T-helper 1 cell (primary cell): ENCODE measurements around the gene ZCRB1.
"Not testable (repeated sequence)": the region's sequence is repeated elsewhere in the genome, so short reads cannot be mapped to it uniquely, and the experiment has no call there.

ENCODE experiments used
- DNase-seq, 5 donors: peaks; one replicate each; pipeline ENCODE4 v3.0.0-alpha.2; 2012 to 2020
- total RNA-seq, 4 donors: gene quantifications; one replicate each; lab custom pipeline; 2026; lab: John Stamatoyannopoulos, UW

ZCRB1 gene, protein sequence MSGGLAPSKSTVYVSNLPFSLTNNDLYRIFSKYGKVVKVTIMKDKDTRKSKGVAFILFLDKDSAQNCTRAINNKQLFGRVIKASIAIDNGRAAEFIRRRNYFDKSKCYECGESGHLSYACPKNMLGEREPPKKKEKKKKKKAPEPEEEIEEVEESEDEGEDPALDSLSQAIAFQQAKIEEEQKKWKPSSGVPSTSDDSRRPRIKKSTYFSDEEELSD
- 17.7 to 29.7 (median 23.5) reads per million in 4 donors for total RNA-seq

- DNase-seq = peak; percentile 61 to 79 (median 73)
Observed at GRCh38 chr12:42325653-42326474, at the start of gene ZCRB1, which contains the start of gene PPHLN1. TSS of gene ZCRB1 (minus strand) at chr12:42326094. CDS start at chr12:42324102, 1,992 bp downstream. TSS of gene PPHLN1 (plus strand) at chr12:42326167. CDS start at chr12:42335903, 9,736 bp downstream.

GRCh38 chr12:42373669-42374068, 47.8 kb upstream of the ZCRB1 start:
- DNase-seq = no peak

DNA sequence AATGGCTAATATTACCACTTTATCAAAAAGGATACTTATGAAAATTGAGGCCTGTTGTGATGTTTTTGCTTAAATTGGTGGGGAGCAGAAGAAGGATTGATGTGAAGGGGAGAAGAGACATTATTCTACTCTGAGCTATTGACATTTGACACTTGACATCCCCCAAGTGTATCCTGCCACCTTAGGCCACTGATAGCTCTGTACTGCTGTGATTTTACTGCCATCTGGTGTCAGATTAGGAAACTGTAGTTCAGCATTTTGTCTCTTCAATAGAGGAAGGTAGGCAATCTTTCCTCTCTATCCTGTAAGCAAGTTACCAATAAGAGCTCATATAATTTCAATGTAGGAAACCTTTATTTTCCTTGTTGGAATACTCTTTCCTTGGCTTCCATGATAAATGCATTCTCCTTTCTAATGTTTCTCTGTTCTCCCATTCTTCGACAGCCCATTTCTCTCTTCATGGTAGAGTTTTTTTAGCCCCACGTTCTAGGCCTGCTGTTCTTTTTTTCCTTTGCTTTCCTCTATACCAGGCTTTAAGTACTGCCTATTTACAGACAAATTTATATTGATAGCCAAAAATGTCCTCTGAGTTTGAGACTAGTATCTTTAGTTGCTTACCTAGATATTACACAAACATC, 46.4 kb upstream of the ZCRB1 start:
- peak in 2 of 5 donors; percentile 23 to 57 for DNase-seq

GRCh38 chr12:42370013-42370412, 44.1 kb upstream of the ZCRB1 start:
- DNase-seq = no peak

- no peak for DNase-seq
Observed at GRCh38 chr12:42365486-42365885, 39.6 kb upstream of the ZCRB1 start.

GRCh38 chr12:42364692-42365091, 38.8 kb upstream of the ZCRB1 start:
- DNase-seq = no peak

GRCh38 chr12:42362647-42363260, 36.9 kb upstream of the ZCRB1 start:
- DNase-seq = no peak

DNA sequence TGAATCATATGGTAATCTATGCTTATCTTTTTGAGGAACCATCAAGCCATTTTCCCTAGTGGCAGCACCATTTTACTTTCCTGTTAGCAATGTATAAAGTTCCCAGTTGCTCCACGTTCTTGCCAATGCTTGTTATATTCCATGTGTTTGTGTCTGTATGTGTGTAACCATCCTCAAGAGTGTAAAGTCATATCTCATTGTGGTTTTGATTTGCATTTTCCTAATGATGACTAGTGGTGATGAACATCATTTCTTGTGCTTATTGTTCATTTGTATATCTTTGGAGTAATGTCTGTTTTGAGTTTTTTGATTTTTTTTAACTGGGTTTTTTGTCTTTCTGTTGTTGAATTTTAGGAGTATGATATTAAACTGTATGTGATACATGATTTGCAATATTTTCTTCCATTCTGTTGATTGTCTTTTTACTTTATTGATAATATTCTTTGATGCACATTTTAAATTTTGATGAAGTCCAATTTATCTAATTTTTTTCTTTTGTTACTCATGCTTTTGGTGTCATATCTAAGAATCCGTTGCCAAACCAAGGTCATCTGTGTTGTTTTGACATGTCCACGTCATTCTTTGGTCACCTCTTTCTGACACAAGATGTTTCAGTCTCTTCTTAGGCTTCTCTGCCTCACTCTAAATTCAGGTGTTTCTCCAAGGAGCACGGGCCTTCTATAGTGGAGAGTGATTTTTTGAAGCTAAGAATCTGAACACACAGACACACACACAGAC, 36.2 kb upstream of the ZCRB1 start:
- DNase-seq = no peak

DNA sequence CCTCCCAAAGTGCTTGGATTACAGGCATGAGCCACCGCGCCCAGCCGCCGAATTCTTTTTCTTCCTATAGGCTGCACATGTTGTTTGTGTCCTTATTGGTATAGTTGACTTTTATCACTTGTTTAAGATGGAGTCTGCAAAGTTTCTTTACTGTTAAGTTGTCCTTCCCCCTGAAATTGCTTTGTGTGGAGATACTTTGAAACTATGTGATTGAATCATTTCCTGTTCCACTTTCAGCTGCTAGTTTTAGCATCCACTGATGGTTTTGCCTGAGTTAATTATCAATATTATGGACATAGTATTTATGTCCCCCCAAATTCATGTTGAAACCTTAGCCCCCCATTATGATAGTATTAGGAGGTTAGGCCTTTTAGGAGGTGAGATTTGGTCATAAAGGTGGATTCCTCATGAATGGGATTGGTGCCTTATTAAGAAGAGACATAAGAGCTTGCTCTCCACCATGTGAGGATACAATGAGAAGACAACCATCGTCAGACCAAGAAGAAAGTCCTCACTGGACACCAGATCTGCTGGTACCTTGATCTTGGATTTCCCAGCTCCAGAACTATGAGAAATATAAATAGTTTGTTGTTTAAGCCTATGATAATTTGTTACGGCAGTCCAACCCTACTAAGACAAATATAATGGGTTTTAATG, 35.0 kb upstream of the ZCRB1 start:
- DNase-seq = peak in 1 of 5 donors; percentile 59

DNA sequence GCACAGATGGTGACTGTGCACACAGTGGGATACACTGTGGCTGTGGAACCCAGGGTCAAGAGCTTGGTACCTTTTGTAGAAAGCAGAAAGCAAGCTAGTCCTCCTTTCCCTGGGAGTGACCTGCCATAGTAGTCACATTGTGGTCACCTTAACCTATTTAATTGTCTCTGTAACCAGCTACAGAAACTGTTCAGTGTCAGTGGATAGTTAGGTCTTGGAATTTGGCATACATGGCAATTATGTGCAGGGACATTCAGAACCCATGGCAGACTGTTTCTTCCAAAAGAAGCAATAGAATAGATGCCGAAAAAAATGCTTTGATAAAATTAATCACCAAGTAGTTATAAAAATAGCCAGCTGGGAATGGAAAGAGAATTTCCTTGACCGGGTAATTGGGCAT, 30.4 kb upstream of the ZCRB1 start:
- DNase-seq = no peak

DNA sequence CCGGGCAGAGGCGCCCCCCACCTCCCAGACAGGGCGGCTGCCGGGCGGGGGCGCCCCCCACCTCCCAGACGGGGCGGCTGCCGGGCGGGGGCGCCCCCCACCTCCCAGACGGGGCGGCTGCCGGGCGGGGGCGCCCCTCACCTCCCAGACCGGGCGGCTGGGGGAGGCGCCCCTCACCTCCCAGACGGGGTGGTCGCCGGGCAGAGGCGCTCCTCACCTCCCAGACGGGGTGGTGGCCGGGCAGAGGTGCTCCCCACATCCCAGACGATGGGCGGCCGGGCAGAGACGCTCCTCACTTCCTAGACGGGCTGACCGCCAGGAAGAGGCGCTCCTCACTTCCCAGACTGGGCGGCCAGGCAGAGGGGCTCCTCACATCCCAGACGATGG, 24.1 kb upstream of the ZCRB1 start:
- not testable (repeated sequence) for DNase-seq

DNA sequence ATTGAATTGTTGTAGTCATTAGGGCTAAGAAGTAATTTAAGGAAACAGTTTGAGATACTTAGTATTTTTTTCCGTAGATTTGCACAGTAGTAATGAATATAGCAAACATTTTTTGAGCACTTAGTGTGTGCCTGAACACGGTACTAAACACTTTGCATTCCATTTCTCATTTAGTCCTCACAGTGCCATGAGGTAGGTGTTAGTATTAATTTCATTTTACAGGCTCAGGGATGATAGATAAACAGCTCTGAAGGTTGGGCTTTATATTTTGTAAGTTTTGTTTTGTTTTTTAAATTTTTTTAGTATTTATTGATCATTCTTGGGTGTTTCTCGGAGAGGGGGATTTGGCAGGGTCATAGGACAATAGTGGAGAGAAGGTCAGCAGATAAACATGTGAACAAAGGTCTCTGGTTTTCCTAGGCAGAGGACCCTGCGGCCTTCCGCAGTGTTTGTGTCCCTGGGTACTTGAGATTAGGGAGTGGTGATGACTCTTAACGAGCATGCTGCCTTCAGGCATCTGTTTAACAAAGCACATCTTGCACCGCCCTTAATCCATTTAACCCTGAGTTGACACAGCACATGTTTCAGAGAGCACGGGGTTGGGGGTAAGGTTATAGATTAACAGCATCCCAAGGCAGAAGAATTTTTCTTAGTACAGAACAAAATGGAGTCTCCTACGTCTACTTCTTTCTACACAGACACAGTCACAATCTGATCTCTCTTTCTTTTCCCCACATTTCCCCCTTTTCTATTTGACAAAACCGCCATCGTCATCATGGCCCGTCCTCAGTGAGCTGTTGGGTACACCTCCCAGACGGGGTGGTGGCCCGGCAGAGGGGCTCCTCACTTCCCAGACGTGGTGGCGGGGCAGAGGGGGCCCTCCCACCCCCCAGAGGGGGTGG, 23.5 kb upstream of the ZCRB1 start:
- not testable (repeated sequence) for DNase-seq

GRCh38 chr12:42346403-42347002, 20.6 kb upstream of the ZCRB1 start:
- DNase-seq = no peak

DNA sequence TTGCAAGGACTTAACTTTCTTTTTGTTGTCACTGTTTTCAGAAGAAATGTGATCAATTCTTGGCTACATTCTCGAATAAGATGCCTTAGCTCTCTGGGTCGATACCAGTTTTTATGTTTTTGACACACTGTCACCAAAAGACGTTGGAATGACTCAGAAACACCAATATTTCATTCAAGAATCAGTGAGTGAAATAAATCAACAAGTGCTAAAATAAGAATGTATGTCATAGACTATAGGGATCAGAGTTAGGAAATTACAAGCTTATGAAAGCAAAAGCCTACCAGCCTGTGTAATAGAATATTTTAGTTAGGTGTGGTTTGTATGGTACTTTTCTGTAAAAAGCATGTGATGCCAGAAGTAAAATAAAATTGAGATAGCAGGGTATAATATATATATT, 17.8 kb upstream of the ZCRB1 start:
- no peak for DNase-seq

DNA sequence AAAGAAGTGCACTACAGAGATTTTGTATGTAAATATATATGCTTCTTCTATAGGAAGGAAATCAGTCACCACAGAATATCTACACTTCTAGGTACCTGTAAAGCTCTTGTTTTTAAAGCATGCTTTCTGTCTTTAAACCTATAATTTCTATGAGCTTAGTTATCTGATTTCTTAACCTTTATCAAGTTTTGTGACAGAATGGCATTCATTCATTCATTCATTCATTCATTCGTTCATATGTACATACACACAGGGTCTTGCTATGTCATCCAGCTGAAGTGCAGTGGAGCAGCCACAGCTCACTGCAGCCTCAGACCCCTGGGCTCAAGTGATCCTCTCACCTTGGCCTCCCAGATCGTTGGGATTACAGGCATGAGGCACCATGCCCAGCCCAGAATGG, 16.1 kb upstream of the ZCRB1 start:
- DNase-seq = no peak

DNA sequence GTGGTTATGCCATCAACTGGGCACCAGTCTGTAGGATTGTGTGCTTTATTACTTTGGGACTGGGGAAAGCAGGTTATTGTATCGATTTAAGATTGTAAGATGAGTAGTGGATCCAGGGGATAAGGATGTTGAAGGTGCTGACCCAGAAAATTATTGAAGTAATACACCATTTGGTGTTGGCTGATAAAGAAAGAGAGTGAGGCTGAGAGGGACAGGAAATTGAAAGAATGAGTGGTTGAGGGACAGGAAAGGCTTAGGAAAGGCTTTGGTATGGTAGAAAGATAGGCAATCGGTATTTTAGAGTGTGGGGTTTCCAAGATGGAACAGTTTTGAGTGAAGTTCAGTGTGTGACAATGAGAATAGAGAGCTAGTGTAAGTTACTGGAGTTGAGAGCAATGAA, 12.4 kb upstream of the ZCRB1 start:
- DNase-seq = no peak

- DNase-seq = no peak
Observed at GRCh38 chr12:42336286-42336685, 10.4 kb upstream of the ZCRB1 start.

GRCh38 chr12:42332301-42333285, 6.7 kb upstream of the ZCRB1 start:
- peak in 2 of 5 donors; percentile 29 to 30 for DNase-seq

DNA sequence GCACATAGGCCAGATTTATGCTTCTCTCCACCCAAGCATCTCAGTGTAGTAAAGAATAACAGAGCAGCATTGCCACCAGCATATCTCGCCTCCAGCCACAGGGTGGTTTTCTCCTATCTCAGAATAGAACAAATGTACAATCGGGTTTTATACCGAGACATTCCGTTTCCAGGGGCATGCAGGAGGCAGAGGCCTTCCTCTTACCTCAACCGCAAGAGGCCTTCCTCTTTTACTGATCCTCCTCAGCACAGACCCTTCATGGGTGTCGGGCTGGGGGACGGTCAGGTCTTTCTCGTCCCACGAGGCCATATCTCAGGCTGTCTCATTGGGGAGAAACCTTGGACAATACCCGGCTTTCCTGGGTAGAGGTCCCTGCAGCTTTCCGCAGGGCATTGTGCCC, 4.2 kb upstream of the ZCRB1 start:
- DNase-seq = not testable (repeated sequence)
